Mesendoderm (in vitro differentiated cells): ENCODE data around the gene EIF2S3B.

Experiments used
- DNase-seq: peaks from one replicate; pipeline ENCODE4 v3.0.0; 2013
- H2AK5ac ChIP-seq: 2 replicates; pipeline ENCODE4 v1.6.1; 2013; ENCODE audit warnings: low read length, inconsistent platforms
- H2BK120ac ChIP-seq: 2 replicates; pipeline ENCODE4 v1.6.1; 2013; ENCODE audit warnings: low read depth, mild to moderate bottlenecking, low read length, moderate library complexity, mixed read lengths
- H2BK15ac ChIP-seq: replicated peaks from 2 replicates; pipeline ENCODE4 v1.6.1; 2013; ENCODE audit warnings: low read depth, mild to moderate bottlenecking, moderate library complexity
- H2BK5ac ChIP-seq: 2 replicates; pipeline ENCODE4 v1.6.1; 2013; ENCODE audit warnings: low read length, inconsistent platforms
- H3K18ac ChIP-seq: 2 replicates; pipeline ENCODE4 v1.6.1; 2013; ENCODE audit warnings: mild to moderate bottlenecking, low read length, mixed read lengths
- H3K23ac ChIP-seq: one replicate; pipeline ENCODE4 v1.6.1; 2013; ENCODE audit warnings: low read length
- H3K27ac ChIP-seq: 2 replicates; pipeline ENCODE4 v1.5.1; 2013; ENCODE audit warnings: low read depth, mild to moderate bottlenecking, inconsistent platforms, low read length, moderate library complexity
- H3K27me3 ChIP-seq: 2 replicates; pipeline ENCODE4 v1.6.1; 2013; ENCODE audit warnings: low read length, control low read depth, mild to moderate bottlenecking, inconsistent platforms; ENCODE audit not compliant: insufficient read depth, poor library complexity
- H3K36me3 ChIP-seq: 2 replicates; pipeline ENCODE4 v1.6.1; 2013; ENCODE audit warnings: low read length, inconsistent platforms; ENCODE audit not compliant: control insufficient read depth, insufficient read depth
- H3K4ac ChIP-seq: one replicate; pipeline ENCODE4 v1.6.1; 2013; ENCODE audit warnings: low read depth, mild to moderate bottlenecking, low read length, moderate library complexity
- H3K4me1 ChIP-seq: 2 replicates; pipeline ENCODE4 v1.6.1; 2013; ENCODE audit warnings: low read depth, low read length, inconsistent platforms; ENCODE audit not compliant: control insufficient read depth
- H3K4me2 ChIP-seq: 2 replicates; pipeline ENCODE4 v1.6.1; 2013; ENCODE audit warnings: low read length
- H3K4me3 ChIP-seq: 2 replicates; pipeline ENCODE4 v1.5.1; 2013; ENCODE audit warnings: mild to moderate bottlenecking, low read length
- H3K56ac ChIP-seq: one replicate; pipeline ENCODE4 v1.6.1; 2013; ENCODE audit warnings: low read length
- H3K79me1 ChIP-seq: 2 replicates; pipeline ENCODE4 v1.6.1; 2013; ENCODE audit warnings: low read length, inconsistent platforms
- H3K79me2 ChIP-seq: 2 replicates; pipeline ENCODE4 v1.6.1; 2013; ENCODE audit warnings: mild to moderate bottlenecking, low read length; ENCODE audit not compliant: control insufficient read depth, insufficient read depth
- H3K9ac ChIP-seq: 2 replicates; pipeline ENCODE4 v1.6.1; 2013; ENCODE audit warnings: low read length, inconsistent platforms
- H4K5ac ChIP-seq: one replicate; pipeline ENCODE4 v1.6.1; 2013; ENCODE audit warnings: low read length
- H4K8ac ChIP-seq: one replicate; pipeline ENCODE4 v1.6.1; 2013; ENCODE audit warnings: low read depth, mild to moderate bottlenecking, control low read depth, low read length, moderate library complexity
- WGBS: extraction: QIAGEN DNeasy Blood & Tissue Kit; methylation state at CpG from one replicate; pipeline ENCODE4 v1.1.7; 2013; ENCODE audit warnings: low lambda C conversion rate, missing lambda C conversion rate; ENCODE audit not compliant: insufficient coverage; ENCODE audit errors: extremely low coverage; 5-methylcytosine and 5-hydroxymethylcytosine counted together

EIF2S3B gene

DNA sequence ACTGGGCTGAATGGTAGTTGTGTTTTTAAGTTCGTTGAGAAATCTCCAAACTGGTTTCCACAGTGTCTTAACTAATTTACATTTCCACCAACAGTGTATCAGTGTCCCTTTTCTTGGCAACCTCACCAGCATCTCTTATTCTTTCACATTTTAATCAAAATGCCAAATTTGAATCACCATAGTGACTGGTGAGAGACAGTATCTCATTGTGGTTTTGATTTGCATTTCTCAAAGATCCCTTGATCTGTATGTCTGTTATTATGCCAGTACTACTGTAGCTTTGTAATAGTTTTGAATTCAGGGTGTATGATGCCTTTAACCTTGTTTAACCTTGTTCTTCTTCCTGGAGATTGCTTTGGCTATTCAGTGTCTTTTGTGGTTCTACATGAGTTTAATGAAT lies 2.2 kb upstream of the EIF2S3B start:
- H2BK5ac ChIP-seq, result no peak overlapping the region
- H3K18ac ChIP-seq, result no peak overlapping the region
- H3K79me1 ChIP-seq, result no peaks in the 10 kb centered on the region

GRCh38 chr12:10511756-10512355 lies 6.2 kb downstream of the EIF2S3B start:
- Histone ChIP-seq H2AK5ac (no peak overlapping the region), H3K4me3 (no peak overlapping the region), H3K56ac (no peak overlapping the region), H3K18ac (no peak overlapping the region), H4K5ac (no peak overlapping the region), H2BK120ac (no peak overlapping the region), H4K8ac (no peak overlapping the region), H2BK5ac (no peak overlapping the region), H3K27me3 (no peaks in the 10 kb centered on the region), H2BK15ac (no peak overlapping the region), H3K9ac (no peak overlapping the region), H3K4me1 (no peaks in the 10 kb centered on the region), H3K79me2 (no peaks in the 10 kb centered on the region), H3K4me2 (no peak overlapping the region), H3K36me3 (no peaks in the 10 kb centered on the region), H3K23ac (no peak overlapping the region), H3K4ac (no peak overlapping the region), H3K27ac (no peak overlapping the region), H3K79me1 (no peaks in the 10 kb centered on the region)
- WGBS, result 100% methylated on average over 4 of the region's 5 CpGs
- DNase-seq, result no peak

More for the DNA sequence above, 2.2 kb upstream of the EIF2S3B start:
- H3K23ac ChIP-seq, result no peak overlapping the region
- H3K27me3 ChIP-seq, result no peaks in the 10 kb centered on the region
- H3K4me1 ChIP-seq, result no peaks in the 10 kb centered on the region
- H3K27ac ChIP-seq, result no peak overlapping the region
- no peak for DNase-seq
- H4K5ac ChIP-seq, result no peak overlapping the region
- no peak overlapping the region for H2BK15ac ChIP-seq
- no peak overlapping the region for H2BK120ac ChIP-seq
- H3K79me2 ChIP-seq, result no peaks in the 10 kb centered on the region
- no peak overlapping the region for H3K4me3 ChIP-seq
- no peak overlapping the region for H3K56ac ChIP-seq
- H3K9ac ChIP-seq, result no peak overlapping the region
- H3K4ac ChIP-seq, result no peak overlapping the region
- no peak overlapping the region for H2AK5ac ChIP-seq
- no peaks in the 10 kb centered on the region for H3K36me3 ChIP-seq
- WGBS, result no CpG with 5 or more reads among the region's 1 CpG
- H3K4me2 ChIP-seq, result no peak overlapping the region
- no peak overlapping the region for H4K8ac ChIP-seq

DNA sequence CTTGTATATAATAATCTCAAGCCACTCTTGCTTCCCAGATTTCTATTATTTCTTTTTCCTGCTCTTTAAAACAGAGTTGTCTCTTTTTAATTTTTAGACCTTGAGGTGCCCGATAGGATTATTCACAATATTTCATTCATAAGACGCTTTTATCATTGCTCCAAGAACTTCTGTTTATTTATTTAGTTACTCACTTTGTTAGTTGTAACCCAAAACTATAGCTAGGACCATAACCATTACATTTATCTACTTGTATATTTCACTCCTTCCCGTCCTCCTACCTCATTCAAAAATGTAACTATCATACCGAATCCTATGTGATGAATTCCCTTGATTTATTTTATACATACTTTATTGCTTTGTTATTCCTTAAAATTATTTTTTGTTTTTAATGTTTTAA lies 7.1 kb downstream of the EIF2S3B start:
- no peak overlapping the region for H2BK120ac ChIP-seq
- H3K56ac ChIP-seq, result no peak overlapping the region
- no peak overlapping the region for H3K23ac ChIP-seq
- no peak overlapping the region for H2BK15ac ChIP-seq
- H2BK5ac ChIP-seq, result no peak overlapping the region
- no peak overlapping the region for H3K18ac ChIP-seq
- no peaks in the 10 kb centered on the region for H3K79me2 ChIP-seq
- H3K4ac ChIP-seq, result no peak overlapping the region
- H2AK5ac ChIP-seq, result no peak overlapping the region
- no peak overlapping the region for H3K9ac ChIP-seq
- no peak overlapping the region for H3K4me3 ChIP-seq
- no peak for DNase-seq
- H3K36me3 ChIP-seq, result no peaks in the 10 kb centered on the region
- no peak overlapping the region for H3K27ac ChIP-seq
- H4K5ac ChIP-seq, result no peak overlapping the region
- H3K27me3 ChIP-seq, result no peaks in the 10 kb centered on the region
- WGBS, result 100% methylated on average over 2 of the region's 4 CpGs
- H3K4me2 ChIP-seq, result no peak overlapping the region
- no peaks in the 10 kb centered on the region for H3K4me1 ChIP-seq
- no peaks in the 10 kb centered on the region for H3K79me1 ChIP-seq
- H4K8ac ChIP-seq, result no peak overlapping the region

DNA sequence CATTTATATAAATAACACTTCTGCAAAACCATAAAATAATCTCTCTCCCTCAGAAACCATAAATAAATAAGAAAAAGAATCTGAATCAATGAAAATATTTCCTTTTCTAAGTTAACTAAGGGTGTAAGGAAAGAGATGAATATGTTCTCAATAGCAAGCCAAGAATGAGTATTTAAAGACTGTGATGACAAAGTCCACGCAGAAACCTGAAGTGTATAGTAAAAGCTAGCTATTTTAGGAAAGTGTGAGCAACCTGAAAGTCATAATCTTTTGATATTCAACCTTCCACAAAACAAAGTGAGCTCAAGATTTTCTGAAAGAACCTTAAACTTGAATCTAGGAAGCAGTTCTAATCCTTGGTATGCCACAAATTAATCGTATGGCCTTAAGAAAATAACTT lies 15.9 kb downstream of the EIF2S3B start:
- no peaks in the 10 kb centered on the region for H3K79me2 ChIP-seq
- H3K4me3 ChIP-seq, result no peak overlapping the region
- no peak overlapping the region for H2AK5ac ChIP-seq
- no CpG with 5 or more reads among the region's 2 CpGs for WGBS
- H2BK5ac ChIP-seq, result no peak overlapping the region
- no peaks in the 10 kb centered on the region for H3K79me1 ChIP-seq
- H4K8ac ChIP-seq, result no peak overlapping the region
- no peak overlapping the region for H3K9ac ChIP-seq
- no peak for DNase-seq
- H3K18ac ChIP-seq, result no peak overlapping the region
- H3K4ac ChIP-seq, result no peak overlapping the region
- H3K4me1 ChIP-seq, result no peaks in the 10 kb centered on the region
- H2BK120ac ChIP-seq, result no peak overlapping the region
- no peak overlapping the region for H3K56ac ChIP-seq
- H3K27me3 ChIP-seq, result no peaks in the 10 kb centered on the region
- no peak overlapping the region for H4K5ac ChIP-seq
- H3K27ac ChIP-seq, result no peak overlapping the region
- no peak overlapping the region for H3K23ac ChIP-seq
- no peak overlapping the region for H3K4me2 ChIP-seq
- no peak overlapping the region for H2BK15ac ChIP-seq
- no peaks in the 10 kb centered on the region for H3K36me3 ChIP-seq

DNA sequence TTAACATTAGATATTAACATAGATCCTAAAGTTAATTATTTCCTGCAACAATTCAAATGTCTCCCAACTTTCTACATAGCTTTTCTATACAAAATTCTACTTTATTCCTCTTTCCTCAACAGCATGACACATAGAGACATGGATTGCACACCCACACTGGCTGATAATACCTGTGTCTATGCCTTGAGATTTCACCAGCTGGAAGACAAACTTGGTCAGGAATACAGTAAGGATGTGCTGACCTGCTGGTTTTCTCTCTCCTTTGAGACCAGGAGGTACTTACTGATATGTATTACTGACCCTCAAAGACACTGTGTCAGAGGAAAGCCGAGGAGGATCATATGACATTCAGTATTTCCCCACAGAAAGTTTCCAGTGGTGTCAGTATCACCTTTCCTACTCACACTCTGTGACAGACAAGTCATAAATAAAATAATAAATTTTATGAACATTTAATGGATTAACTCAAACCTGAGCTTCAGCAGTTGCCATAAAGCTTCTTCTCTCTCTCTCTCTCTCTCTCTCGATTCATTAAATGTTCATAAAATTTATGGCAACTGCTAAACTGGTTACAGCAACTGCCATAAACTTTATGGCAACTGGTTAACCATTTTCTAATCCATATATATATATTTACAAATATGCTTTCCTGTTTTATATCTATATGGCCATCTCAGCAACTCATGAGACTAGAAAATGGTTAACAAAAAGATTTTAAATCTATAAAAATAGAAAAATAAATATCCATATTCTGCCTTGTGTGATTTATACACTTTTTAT lies 22.7 kb downstream of the EIF2S3B start:
- Histone ChIP-seq H2AK5ac (no peak overlapping the region), H3K56ac (no peak overlapping the region), H4K5ac (no peak overlapping the region), H3K4me1 (no peaks in the 10 kb centered on the region), H3K27ac (no peak overlapping the region), H3K18ac (no peak overlapping the region), H3K4me3 (no peak overlapping the region), H2BK5ac (no peak overlapping the region), H3K23ac (no peak overlapping the region), H3K79me1 (no peaks in the 10 kb centered on the region), H2BK15ac (no peak overlapping the region), H3K9ac (no peak overlapping the region), H2BK120ac (no peak overlapping the region), H3K27me3 (no peaks in the 10 kb centered on the region), H3K4ac (no peak overlapping the region), H3K36me3 (no peaks in the 10 kb centered on the region), H3K79me2 (no peaks in the 10 kb centered on the region), H4K8ac (no peak overlapping the region), H3K4me2 (no peak overlapping the region)
- no CpG with 5 or more reads among the region's 2 CpGs for WGBS
- no peak for DNase-seq
